AG04449 (cell line): Measurements from ENCODE around the gene CHCHD4.
"Not testable (repeated sequence)": the region's sequence is repeated elsewhere in the genome, so short reads cannot be mapped to it uniquely, and the experiment has no call there.

Source experiments
- CTCF ChIA-PET: fragments of 350-600 bp; formaldehyde crosslinking; extraction: SDS; loops from one replicate; lab custom pipeline; 2021; ENCODE audit warnings: antibody characterized with exemption; lab: Yijun Ruan, JAX
- POLR2A ChIA-PET: fragments of 400-600, 350-600 bp; formaldehyde crosslinking; extraction: SDS; loops from one replicate; lab custom pipeline; 2020; ENCODE audit warnings: antibody characterized with exemption, inconsistent platforms; lab: Yijun Ruan, JAX
- DNase-seq: peaks from one replicate; pipeline ENCODE4 v3.0.0-alpha.2; 2010; ENCODE audit warnings: low read depth, low spot score
- H3K4me3 ChIP-seq: 2 replicates; pipeline ENCODE4 v1.5.1; 2011; ENCODE audit warnings: low read depth, mild to moderate bottlenecking, control low read depth, low read length
- CTCF ChIP-seq: IDR thresholded peaks from one replicate; pipeline ENCODE4 v1.5.1; 2011; ENCODE audit warnings: mild to moderate bottlenecking, moderate library complexity, low read length, control low read depth, inconsistent platforms; ENCODE audit not compliant: insufficient read depth; ENCODE audit errors: missing control alignments

CHCHD4 gene

GRCh38 chr3:14097616-14098391 is 26.9 kb downstream of the CHCHD4 start:
- no peak overlapping the region for H3K4me3 ChIP-seq
- no peak for DNase-seq
- TF ChIP-seq CTCF, result no peak
- CTCF ChIA-PET, result no interaction called here
- POLR2A ChIA-PET, result no interaction called here

GRCh38 chr3:14096742-14097141 is 27.9 kb downstream of the CHCHD4 start:
- TF ChIP-seq CTCF, result no peak
- no peak overlapping the region for H3K4me3 ChIP-seq
- DNase-seq, result no peak
- ChIA-PET CTCF (no interaction called here), POLR2A (no interaction called here)

GRCh38 chr3:14093831-14094230 is 30.8 kb downstream of the CHCHD4 start:
- H3K4me3 ChIP-seq, result no peak overlapping the region
- POLR2A ChIA-PET, result no interaction called here
- no peak for DNase-seq
- CTCF ChIA-PET, result no interaction called here
- no peak for TF ChIP-seq CTCF

- no peak for DNase-seq
- no peak for TF ChIP-seq CTCF
- CTCF ChIA-PET, result no interaction called here
- no peak overlapping the region for H3K4me3 ChIP-seq
- POLR2A ChIA-PET, result no interaction called here
These were observed 32.2 kb downstream of the CHCHD4 start for GRCh38 chr3:14092464-14092863.

GRCh38 chr3:14091959-14092358 is 32.7 kb downstream of the CHCHD4 start:
- H3K4me3 ChIP-seq, DNase-seq, POLR2A ChIA-PET, CTCF ChIA-PET: not testable (repeated sequence)

GRCh38 chr3:14087461-14087860 is 37.2 kb downstream of the CHCHD4 start:
- CTCF ChIA-PET, H3K4me3 ChIP-seq, DNase-seq: not testable (repeated sequence)
- POLR2A ChIA-PET, result interaction anchor here (0.9 kb wide), 1 partner anchor 38 kb away, joined by 3 read pairs; no protein-coding TSS in a partner anchor

GRCh38 chr3:14082108-14082657 is 42.5 kb downstream of the CHCHD4 start:
- no peak for TF ChIP-seq CTCF
- ChIA-PET POLR2A (interaction anchor here (0.5 kb wide), 1 partner anchor 35 kb away, joined by 3 read pairs; no protein-coding TSS in a partner anchor), CTCF (no interaction called here)

More at GRCh38 chr3:14082108-14082657, 42.5 kb downstream of the CHCHD4 start:
- DNase-seq, result no peak
- no peak overlapping the region for H3K4me3 ChIP-seq
